ENCODE measurements around the gene WDR48.

DNA sequence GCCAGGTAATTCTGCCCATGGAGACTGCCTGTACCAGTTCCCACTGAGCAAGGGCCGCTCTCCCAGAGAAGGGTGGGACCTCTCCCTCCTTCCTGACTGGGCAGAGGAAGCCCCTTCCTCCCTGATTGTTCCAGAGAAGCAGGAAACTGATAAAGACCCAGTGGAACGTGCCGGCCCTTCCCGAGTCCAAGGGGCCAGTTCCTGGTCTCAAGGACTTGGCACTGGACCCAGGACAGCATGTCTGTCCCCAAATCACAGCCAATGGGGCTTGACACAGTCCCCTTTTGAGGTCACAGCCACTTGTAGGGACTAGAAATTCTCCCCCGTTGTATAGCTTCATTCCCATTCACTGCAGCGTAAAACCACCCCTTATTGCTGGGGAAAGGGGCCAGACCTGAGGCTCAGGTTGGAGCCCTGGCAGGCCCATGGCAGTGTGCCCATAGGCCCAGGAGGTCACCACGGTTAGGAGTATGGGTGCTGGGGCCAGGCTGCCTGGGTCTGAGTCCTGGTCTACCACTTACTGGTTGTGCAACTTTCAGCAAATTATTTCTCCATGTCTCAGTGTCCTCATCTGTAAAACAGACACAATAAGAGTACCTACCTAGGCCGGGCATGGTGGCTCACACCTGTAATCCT is 83.5 kb downstream of the WDR48 start:
- no peak for TF ChIP-seq CTCF (conservative IDR thresholded peaks at IDR 0.05; ENCODE audit: low read depth, low read length)
- no peak for TF ChIP-seq EZH2 (IDR thresholded peaks at IDR 0.05; ENCODE audit: borderline replicate concordance, low read depth, low read length, poor library complexity, severe bottlenecking)
